NCI-H128 (cell line): ENCODE data around the gene WDR4.
"Not testable (repeated sequence)": the region's sequence is repeated elsewhere in the genome, so short reads cannot be mapped to it uniquely, and the experiment has no call there.

ENCODE experiments used
- DNase-seq: peaks from one replicate; lab custom pipeline; 2025; ENCODE audit not compliant: unreplicated experiment; lab: John Stamatoyannopoulos, UW

Gene WDR4

GRCh38 chr21:42878678-42878992, 704 bp downstream of the WDR4 start:
- DNase-seq: no peak

GRCh38 chr21:42875811-42876210, 3.5 kb downstream of the WDR4 start:
- DNase-seq: not testable (repeated sequence)

GRCh38 chr21:42873096-42873495, 6.2 kb downstream of the WDR4 start:
- DNase-seq: no peak

GRCh38 chr21:42868196-42868595, 11.1 kb downstream of the WDR4 start:
- no peak for DNase-seq

- DNase-seq: no peak
Observed at GRCh38 chr21:42865776-42866160, 13.6 kb downstream of the WDR4 start.

GRCh38 chr21:42864815-42865775, 14.2 kb downstream of the WDR4 start:
- DNase-seq: no peak

GRCh38 chr21:42864286-42864685, 15.1 kb downstream of the WDR4 start:
- DNase-seq: no peak

- DNase-seq: no peak
Observed at GRCh38 chr21:42863504-42863870, 15.9 kb downstream of the WDR4 start.

- no peak for DNase-seq
Observed at GRCh38 chr21:42862774-42863503, 16.4 kb downstream of the WDR4 start.

GRCh38 chr21:42861848-42862400, 17.4 kb downstream of the WDR4 start:
- DNase-seq: no peak

GRCh38 chr21:42861311-42861847, 18.0 kb downstream of the WDR4 start:
- no peak for DNase-seq

GRCh38 chr21:42860345-42860744, 19.0 kb downstream of the WDR4 start:
- DNase-seq: no peak

- no peak for DNase-seq
Observed at GRCh38 chr21:42859891-42860230, 19.5 kb downstream of the WDR4 start.

GRCh38 chr21:42858957-42859890, 20.1 kb downstream of the WDR4 start:
- DNase-seq: no peak

- DNase-seq: no peak
Observed at GRCh38 chr21:42858185-42858847, 21.0 kb downstream of the WDR4 start.

GRCh38 chr21:42857216-42857615, 22.1 kb downstream of the WDR4 start:
- DNase-seq: no peak

GRCh38 chr21:42855937-42856335, 23.4 kb downstream of the WDR4 start:
- DNase-seq: no peak

GRCh38 chr21:42855171-42855936, 24.0 kb downstream of the WDR4 start:
- no peak for DNase-seq

- no peak for DNase-seq
Observed at GRCh38 chr21:42854246-42855010, 24.9 kb downstream of the WDR4 start.
